Endothelial cell of coronary artery (primary cell): ENCODE measurements around the gene RNF5. TPM values are rescaled to one million over a fixed set of nuclear protein-coding genes. Genes with fewer than 3 reads are reported as not detected.

Experiments
- total RNA-seq: library from RNA; depleted of rRNA; stranded (reverse); fragments of >200 nt; gene quantifications from 2 replicates; pipeline ENCODE4 v1.2.3, GENCODE V29; 2014

The RNF5 gene
- 28.3 and 34.9 TPM in 2 replicates for total RNA-seq

GRCh38 chr6:32177788-32178546, at the start of gene RNF5:
RNF5 (plus strand) TSS chr6:32178405; CDS start chr6:32178512, 107 bp downstream.

GRCh38 chr6:32151863-32152768, 26.1 kb upstream of the RNF5 start, which contains the start of gene PRRT1:
PRRT1 (minus strand) TSS chr6:32151939; CDS start chr6:32151827, 112 bp downstream.

GRCh38 chr6:32153564-32154513, 24.4 kb upstream of the RNF5 start, which contains the start of gene PPT2:
PPT2 (plus strand) TSS chr6:32154141; CDS start chr6:32154595, 454 bp downstream.

GRCh38 chr6:32164295-32164694, 13.9 kb upstream of the RNF5 start, which contains the start of gene EGFL8:
EGFL8 (plus strand) TSS chr6:32164595; CDS start chr6:32166166, 1,571 bp downstream.

GRCh38 chr6:32175711-32176475, 2.3 kb upstream of the RNF5 start, which contains the start of gene AGPAT1:
AGPAT1 (minus strand) TSS chr6:32176084; CDS start chr6:32171496, 4,588 bp downstream.

GRCh38 chr6:32184084-32184640, 6.0 kb downstream of the RNF5 start, which contains the start of gene AGER:
AGER (minus strand) TSS chr6:32184253; CDS start chr6:32184222, 31 bp downstream.

GRCh38 chr6:32190054-32190851, 12.0 kb downstream of the RNF5 start, which contains the start of gene PBX2:
PBX2 (minus strand) TSS chr6:32190202; CDS start chr6:32189915, 287 bp downstream.

GRCh38 chr6:32192608-32193039, 14.4 kb downstream of the RNF5 start, which contains the start of gene GPSM3:
GPSM3 (minus strand) TSS chr6:32192643; CDS start chr6:32192513, 130 bp downstream.

GRCh38 chr6:32223258-32224235, 45.3 kb downstream of the RNF5 start, which contains the start of gene NOTCH4:
NOTCH4 (minus strand) TSS chr6:32224067; CDS start chr6:32223928, 139 bp downstream.

Other genes with a start within 250 kb of the RNF5 start
- gene CFB, start 232.3 kb upstream of the RNF5 start, total RNA-seq = 0.90 and 4.7 TPM in 2 replicates
- 99.7 and 109 TPM in 2 replicates for gene NELFE, start 219.4 kb upstream of the RNF5 start, total RNA-seq
- 40.9 and 43.4 TPM in 2 replicates for gene SKIC2, start 219.2 kb upstream of the RNF5 start, total RNA-seq
- 7.8 and 11.1 TPM in 2 replicates for gene DXO, start 206.3 kb upstream of the RNF5 start, total RNA-seq
- gene C4A, start 196.3 kb upstream of the RNF5 start, total RNA-seq = 0.99 and 2.0 TPM in 2 replicates
- gene C4B, start 163.6 kb upstream of the RNF5 start, total RNA-seq = 0.63 and 1.8 TPM in 2 replicates
- gene CYP21A2, start 140.0 kb upstream of the RNF5 start, total RNA-seq = not detected in 2 replicates
- gene TNXB, start 69.1 kb upstream of the RNF5 start, total RNA-seq = 0.36 and 1.5 TPM in 2 replicates
- gene ATF6B, start 50.2 kb upstream of the RNF5 start, total RNA-seq = 11.1 and 11.2 TPM in 2 replicates
- 5.0 and 6.3 TPM in 2 replicates for gene FKBPL, start 48.1 kb upstream of the RNF5 start, total RNA-seq
- 0.09 TPM in 1 of 2 replicates, not detected in the other for gene PRRT1, start 26.5 kb upstream of the RNF5 start, total RNA-seq
- 52.3 and 52.8 TPM in 2 replicates for gene PPT2, start 24.3 kb upstream of the RNF5 start, total RNA-seq
- gene EGFL8, start 13.8 kb upstream of the RNF5 start, total RNA-seq = 1.6 and 2.5 TPM in 2 replicates
- 8.4 and 13.0 TPM in 2 replicates for gene AGPAT1, start 2.3 kb upstream of the RNF5 start, total RNA-seq
- 0.36 and 0.66 TPM in 2 replicates for gene AGER, start 5.8 kb downstream of the RNF5 start, total RNA-seq
- gene PBX2, start 11.8 kb downstream of the RNF5 start, total RNA-seq = 37.0 and 42.5 TPM in 2 replicates
- 4.2 and 5.5 TPM in 2 replicates for gene GPSM3, start 14.2 kb downstream of the RNF5 start, total RNA-seq
- 50.7 and 60.4 TPM in 2 replicates for gene NOTCH4, start 45.7 kb downstream of the RNF5 start, total RNA-seq
- gene TSBP1, start 193.5 kb downstream of the RNF5 start, total RNA-seq = under 0.01 TPM in 1 of 2 replicates, not detected in the other
- not detected in 2 replicates for gene BTNL2, start 228.8 kb downstream of the RNF5 start, total RNA-seq